GM12873 (cell line): ENCODE results near the gene VSX1.

Source experiments
- CTCF ChIP-seq: IDR thresholded peaks from 2 replicates; pipeline ENCODE4 v1.5.1; 2012; ENCODE audit warnings: low read depth, mild to moderate bottlenecking, moderate library complexity, low read length, control low read depth; ENCODE audit not compliant: insufficient read depth; ENCODE audit errors: missing control alignments

The VSX1 gene

GRCh38 chr20:25087186-25087929 is 5.4 kb upstream of the VSX1 start:
- no peak for TF ChIP-seq CTCF

DNA sequence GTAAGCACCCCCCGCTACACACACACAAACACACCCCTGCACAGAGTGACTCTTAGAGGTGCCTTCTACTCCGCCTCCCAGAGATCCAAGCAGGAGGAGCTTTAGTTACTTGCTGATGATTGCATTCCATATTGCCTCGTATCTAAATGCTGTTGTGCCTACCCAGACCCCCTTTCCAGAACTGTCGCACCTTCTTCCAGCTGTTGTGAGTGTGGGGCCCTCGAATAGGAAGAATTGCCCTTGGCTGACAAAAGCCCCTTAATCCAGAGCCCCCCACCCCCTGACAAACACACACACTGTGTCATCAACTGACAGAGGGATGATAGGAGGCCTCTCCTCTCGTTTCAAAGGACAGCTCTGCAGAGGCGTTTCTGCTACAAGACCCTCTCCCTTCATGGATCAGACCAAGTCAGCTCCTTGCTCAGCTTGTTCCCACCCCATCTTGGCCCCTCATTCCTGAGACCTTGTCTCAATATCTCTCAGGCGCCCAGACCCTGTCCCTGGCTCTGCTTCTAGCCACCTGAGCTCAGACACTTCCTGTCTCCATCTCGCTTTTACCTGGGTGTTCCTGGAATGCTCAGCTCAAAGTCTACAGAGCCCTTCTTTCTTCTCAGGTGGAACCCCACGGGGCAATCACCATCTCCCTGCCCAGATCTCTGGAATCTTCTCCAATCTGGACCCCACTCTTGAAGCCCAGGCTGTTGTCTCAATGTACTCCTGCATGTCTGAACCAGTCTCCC is 4.0 kb upstream of the VSX1 start:
- TF ChIP-seq CTCF, result no peak

DNA sequence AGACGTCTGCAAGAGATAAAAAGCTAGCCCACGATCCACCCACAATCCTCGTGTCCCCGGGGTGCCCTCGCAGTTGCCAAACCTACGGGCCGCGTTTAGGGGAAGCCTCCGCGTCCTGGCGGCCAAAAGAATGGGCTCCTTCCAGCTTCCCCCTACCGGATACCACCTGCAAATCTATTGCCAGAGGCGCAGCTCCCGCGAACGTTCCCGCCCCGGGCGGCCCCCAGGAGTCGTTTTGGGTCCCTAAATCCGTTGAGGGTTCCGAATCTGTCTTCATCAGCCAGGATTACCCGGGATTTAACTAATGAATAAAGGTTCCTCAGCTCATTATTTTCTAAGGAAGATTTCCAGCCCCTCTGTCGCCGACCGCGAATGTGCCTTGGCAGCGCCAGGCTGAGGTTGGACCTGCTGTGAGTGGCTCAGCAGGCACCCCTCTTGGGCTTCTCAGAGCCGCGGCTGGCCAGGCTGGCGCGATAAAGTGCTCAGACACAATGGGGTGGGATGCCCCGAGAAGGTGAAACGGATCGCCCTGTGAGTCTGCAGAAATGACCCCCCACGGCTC is 2.8 kb upstream of the VSX1 start:
- TF ChIP-seq CTCF, result no peak

- no peak for TF ChIP-seq CTCF
Observed at GRCh38 chr20:25083773-25084625, 2.1 kb upstream of the VSX1 start.

DNA sequence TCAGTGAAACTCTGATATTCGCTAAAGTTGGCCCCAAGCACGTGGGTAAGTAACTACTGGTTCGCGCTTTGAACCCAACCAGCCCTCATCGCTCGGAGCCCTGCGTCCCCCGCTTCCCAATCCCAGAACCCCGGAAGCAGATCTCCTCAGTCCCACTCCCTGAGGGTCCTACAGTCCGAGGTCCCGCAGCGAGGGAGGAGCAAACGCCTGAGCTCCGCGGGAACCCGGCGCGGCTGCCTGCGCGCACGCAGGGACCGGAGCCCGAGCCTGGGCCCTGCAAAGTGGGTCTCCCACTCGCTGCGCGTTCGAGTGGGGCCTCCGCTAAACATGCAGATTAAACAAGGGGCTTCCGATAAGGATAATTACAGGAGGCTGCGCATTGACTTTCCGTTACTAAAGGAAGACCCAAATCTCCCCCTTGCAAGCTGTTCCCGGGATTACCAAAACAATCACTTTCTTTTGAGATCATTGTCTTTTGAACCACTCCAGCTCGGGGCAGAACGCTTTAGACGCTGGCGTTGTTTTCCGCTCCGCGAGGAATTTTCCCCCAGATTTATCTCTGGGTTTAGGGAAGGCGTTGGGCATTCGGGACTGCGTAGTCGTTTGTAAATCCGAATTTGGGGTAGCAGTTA is 1.3 kb upstream of the VSX1 start:
- no peak for TF ChIP-seq CTCF

- TF ChIP-seq CTCF, result no peak
Observed at GRCh38 chr20:25082498-25082873, 545 bp upstream of the VSX1 start.
